Measurements from ENCODE around the gene F7. TPM values are rescaled to one million over a fixed set of nuclear protein-coding genes. Genes with fewer than 3 reads are reported as not detected.

F7 gene
- total and polyA plus RNA-seq, 9 of the 15 experiments (the other 6 are each of a cell fraction or from before 2014, with no cell fraction given): not detected

DNA sequence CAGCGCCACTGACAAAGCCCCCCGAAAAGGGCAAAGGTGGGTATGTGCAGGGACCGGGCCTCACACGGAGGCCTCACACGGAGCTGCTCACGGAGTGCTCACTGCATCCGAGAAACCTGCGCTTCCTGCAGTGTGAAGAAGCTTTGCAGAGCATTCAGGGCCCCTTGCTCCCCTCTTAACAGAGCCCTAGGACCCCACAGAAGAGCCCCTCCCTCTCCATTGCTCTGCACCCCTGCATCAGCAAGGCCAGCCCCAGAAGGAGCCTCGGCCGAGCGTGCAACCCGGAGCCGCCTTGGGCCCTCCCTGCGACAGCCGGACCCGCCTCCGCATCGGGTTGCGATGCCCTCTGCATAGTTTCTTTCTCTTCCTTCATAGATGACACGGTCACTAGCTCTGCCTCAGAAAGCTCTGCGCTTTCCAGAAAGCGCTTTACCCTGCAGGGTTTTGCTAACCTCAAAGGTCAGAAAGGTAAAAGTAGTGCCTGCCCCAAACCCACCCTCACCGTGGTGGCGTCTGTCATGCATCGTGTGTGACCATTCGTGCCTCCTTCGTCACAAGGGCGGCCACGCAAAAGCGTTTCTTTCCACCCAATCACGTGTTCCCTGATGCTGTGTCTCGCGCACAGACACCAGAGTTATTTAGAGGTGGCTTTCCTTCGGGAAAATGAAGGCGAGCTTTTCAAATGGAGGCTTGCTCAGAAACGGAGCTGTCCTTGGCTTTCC lies 15.7 kb upstream of the F7 start:
- peaks cover 0 to 18% of the 10 kb centered on the region in 2 experiments; a peak in 2 of 5 replicates for H3K4me1 ChIP-seq (replicated peaks in 1 of 2; ENCODE audit: control insufficient read depth in 2 of 2, insufficient read depth in 2 of 2, low read length in 2 of 2)
- peak; percentile 35; the same call in 2 of the 3 replicates for ATAC-seq
- no peaks in the 10 kb centered on the region for H3K36me3 ChIP-seq (ENCODE audit: control insufficient read depth, insufficient read depth, low read length)
- TF ChIP-seq TBP (optimal IDR thresholded peaks at IDR 0.05; ENCODE audit: low read depth, low read length) (peak; percentile 32), ILF3 (IDR thresholded peaks at IDR 0.05; ENCODE audit: borderline replicate concordance) (no peak), PHB (CRISPR knock-in tag; IDR thresholded peaks at IDR 0.05) (no peak), CEBPB (tag; IDR thresholded peaks at IDR 0.05) (no peak), POLR2AphosphoS5 (IDR thresholded peaks at IDR 0.05; ENCODE audit: control insufficient read depth, insufficient read depth, low read depth, low read length) (0 out of 2 replicates have a peak, but pooled peaks have one; percentile 11), TAF9B (IDR thresholded peaks at IDR 0.05; ENCODE audit: partially characterized antibody) (no peak)
- H4K20me1 ChIP-seq (replicated peaks; ENCODE audit: control insufficient read depth, insufficient read depth, low read length): peaks cover 9% of the 10 kb centered on the region
- BruUV-seq (replicated peaks): no TSS peak
- ChIA-PET POLR2A (interaction anchor here (0.8 to 1.1 kb wide), 2 partner anchors 9 to 119 kb away, joined by 3 to 4 read pairs; partner anchors contain the start of gene PCID2), CTCF (ENCODE audit: low intra/inter-chr PET ratio) (interaction anchor here (1.0 kb wide), 1 partner anchor 283 kb away, joined by 3 read pairs; no protein-coding TSS in a partner anchor)
- H3K27me3 ChIP-seq (ENCODE audit: control insufficient read depth in 2 of 2, insufficient read depth in 2 of 2, low read length in 2 of 2): peaks cover 42 to 84% of the 10 kb centered on the region in 2 experiments
- no peak overlapping the region for H3K27ac ChIP-seq (ENCODE audit: extremely low read depth, low read depth, low read length)
- no peak for FAIRE-seq
- in situ Hi-C loops (cut with MboI): no loop called here
- 7% methylated on average over 17 of the region's 36 CpGs for WGBS (ENCODE audit: insufficient coverage, low coverage, missing lambda C conversion rate)
- intact Hi-C loops (cut with micrococcal nuclease): no loop called here
- H3K79me2 ChIP-seq (ENCODE audit: control insufficient read depth, insufficient read depth, low read length): no peaks in the 10 kb centered on the region
- no peak overlapping the region for H3K9ac ChIP-seq (ENCODE audit: insufficient read depth in 1 of 2, low read depth in 2 of 2, low read length in 2 of 2)
- no peak overlapping the region for H2AFZ ChIP-seq (ENCODE audit: low read depth, low read length)
- H3K9me1 ChIP-seq (ENCODE audit: control insufficient read depth, insufficient read depth, low read length): no peaks in the 10 kb centered on the region
- no peak for DNase-seq (ENCODE audit: extremely low read depth in 1 of 4, low spot score in 3 of 4)
- no peaks in the 10 kb centered on the region for H3K9me3 ChIP-seq (replicated peaks; ENCODE audit: control insufficient read depth, insufficient read depth, low read depth, low read length)
- no peak overlapping the region for H3K4me2 ChIP-seq (ENCODE audit: insufficient read depth, low read length)
- no peak overlapping the region for H3K4me3 ChIP-seq
